BJ (cell line): ENCODE results near the gene DTX3. TPM values are rescaled to one million over a fixed set of nuclear protein-coding genes. Genes with fewer than 3 reads are reported as not detected.
A peak's percentile ranks its signal among the peaks of the same experiment; 100 is the strongest.

ENCODE experiments used
- CTCF ChIA-PET: fragments of 350-600 bp; formaldehyde crosslinking; extraction: SDS; loops from one replicate; lab custom pipeline; 2021; ENCODE audit warnings: antibody characterized with exemption, inconsistent platforms; lab: Yijun Ruan, JAX
- POLR2A ChIA-PET: fragments of 300-600 bp; sonication (Branson Sonifier 250); formaldehyde crosslinking; extraction: SDS; loops from one replicate; lab custom pipeline; 2021; ENCODE audit warnings: antibody characterized with exemption; lab: Charles Lee
- DNase-seq: peaks from one replicate; pipeline ENCODE4 v3.0.0-alpha.2; 2011; ENCODE audit warnings: low read depth
- H3K27me3 ChIP-seq: 2 replicates; pipeline ENCODE4 v1.6.0; 2011; ENCODE audit warnings: low read length; ENCODE audit not compliant: control insufficient read depth, insufficient read depth
- H3K36me3 ChIP-seq: 2 replicates; pipeline ENCODE4 v1.5.1; 2011; ENCODE audit warnings: low read length; ENCODE audit not compliant: control insufficient read depth, insufficient read depth
- H3K4me3 ChIP-seq: 2 replicates; pipeline ENCODE4 v1.5.1; 2011; ENCODE audit warnings: low read depth, mild to moderate bottlenecking, control low read depth, low read length
- CTCF ChIP-seq: IDR thresholded peaks from 2 replicates; pipeline ENCODE4 v1.5.1; 2011; ENCODE audit warnings: low read depth, mild to moderate bottlenecking, control low read depth, inconsistent platforms, low read length, moderate library complexity; ENCODE audit not compliant: insufficient read depth
- polyA plus RNA-seq: library from polyadenylated mRNA; depleted of rRNA; stranded (reverse); fragments of >200 nt; gene quantifications from 2 replicates; pipeline ENCODE4 v1.2.3, GENCODE V29; 2011

DTX3 gene
- polyA plus RNA-seq, 1 experiment: 26.0 TPM

GRCh38 chr12:57582440-57582839, 22.2 kb upstream of the DTX3 start:
- CTCF ChIA-PET: interaction anchor here (0.8 to 8.4 kb wide), 15 partner anchors 9 to 157 kb away, joined by 3 to 257 read pairs (median 13); partner anchors contain the start of genes AGAP2, ARHGEF25, B4GALNT1 and OS9
- Histone ChIP-seq H3K36me3 (no peaks in the 10 kb centered on the region; the same call in 1 of the 2 replicates), H3K27me3 (peaks cover 1% of the 10 kb centered on the region; the same call in 1 of the 2 replicates), H3K4me3 (no peak overlapping the region)
- no peak for DNase-seq
- POLR2A ChIA-PET: no interaction called here
- no peak for TF ChIP-seq CTCF

GRCh38 chr12:57583008-57583831, 21.4 kb upstream of the DTX3 start:
- Histone ChIP-seq H3K27me3 (peaks cover 1% of the 10 kb centered on the region; the same call in 1 of the 2 replicates), H3K4me3 (no peak overlapping the region), H3K36me3 (no peaks in the 10 kb centered on the region; the same call in 1 of the 2 replicates)
- no peak for DNase-seq
- peak; percentile 88 for TF ChIP-seq CTCF
- ChIA-PET CTCF (interaction anchor here (0.6 to 8.4 kb wide), 28 partner anchors 10 to 426 kb away, joined by 3 to 257 read pairs (median 6); partner anchors contain the start of genes AGAP2, ARHGEF25, B4GALNT1 and EEF1AKMT3), POLR2A (interaction anchor here (1.0 kb wide), 1 partner anchor 36 kb away, joined by 3 read pairs; no protein-coding TSS in a partner anchor)

GRCh38 chr12:57584050-57584449, 20.6 kb upstream of the DTX3 start:
- CTCF ChIA-PET: interaction anchor here (0.7 to 8.4 kb wide), 19 partner anchors 9 to 188 kb away, joined by 3 to 257 read pairs (median 7); partner anchors contain the start of genes ARHGEF25, B4GALNT1, EEF1AKMT3 and GLI1

GRCh38 chr12:57584690-57585089, 19.9 kb upstream of the DTX3 start:
- no peak for TF ChIP-seq CTCF
- ChIA-PET CTCF (interaction anchor here (0.8 to 8.4 kb wide), 11 partner anchors 8 to 149 kb away, joined by 3 to 257 read pairs (median 21); partner anchors contain the start of genes ARHGEF25 and B4GALNT1), POLR2A (interaction anchor here (0.6 kb wide), 1 partner anchor 122 kb away, joined by 3 read pairs; no protein-coding TSS in a partner anchor)
- no peak overlapping the region for H3K4me3 ChIP-seq
- peaks cover 1% of the 10 kb centered on the region; the same call in 1 of the 2 replicates for H3K27me3 ChIP-seq
- no peak for DNase-seq
- H3K36me3 ChIP-seq: no peaks in the 10 kb centered on the region; the same call in 1 of the 2 replicates

More at GRCh38 chr12:57584050-57584449, 20.6 kb upstream of the DTX3 start:
- H3K4me3 ChIP-seq: no peak overlapping the region
- no peak for DNase-seq
- POLR2A ChIA-PET: interaction anchor here (0.6 kb wide), 1 partner anchor 121 kb away, joined by 3 read pairs; no protein-coding TSS in a partner anchor
- H3K36me3 ChIP-seq: no peaks in the 10 kb centered on the region; the same call in 1 of the 2 replicates
- H3K27me3 ChIP-seq: peaks cover 1% of the 10 kb centered on the region; the same call in 1 of the 2 replicates
- TF ChIP-seq CTCF: no peak

GRCh38 chr12:57585156-57585555, 19.5 kb upstream of the DTX3 start:
- ChIA-PET CTCF (interaction anchor here (0.8 to 8.4 kb wide), 9 partner anchors 8 to 126 kb away, joined by 3 to 257 read pairs (median 33); partner anchors contain the start of genes ARHGEF25 and B4GALNT1), POLR2A (no interaction called here)
- Histone ChIP-seq H3K4me3 (no peak overlapping the region), H3K27me3 (peaks cover 1% of the 10 kb centered on the region; the same call in 1 of the 2 replicates), H3K36me3 (no peaks in the 10 kb centered on the region; the same call in 1 of the 2 replicates)
- TF ChIP-seq CTCF: no peak
- DNase-seq: no peak
